Esophagus squamous epithelium (tissue), 4 donors: ENCODE results near the gene MAP4K4.

ENCODE experiments used
- CTCF ChIP-seq, 6 experiments: fragments of 450-650 bp in 4 of 6; fragments of 200-600 bp in 2 of 6; sonication (generic) in 2 of 6; IDR thresholded peaks; one replicate each; pipeline ENCODE4 v1.5.1; 2016 to 2019; ENCODE audit warnings: antibody characterized with exemption in 6 of 6, mild to moderate bottlenecking in 4 of 6, moderate library complexity in 4 of 6
- POLR2A ChIP-seq, 4 donors: fragments of 450-650 bp; IDR thresholded peaks; one replicate each; pipeline ENCODE4 v1.6.1; 2017; ENCODE audit warnings: antibody characterized with exemption in 4 of 4, mild to moderate bottlenecking in 4 of 4, moderate library complexity in 3 of 4

- no peak for TF ChIP-seq CTCF (IDR thresholded peaks at IDR 0.05)
- TF ChIP-seq POLR2A (IDR thresholded peaks at IDR 0.05): no peak
Measured at GRCh38 chr2:101793277-101793969, 95.9 kb downstream of the MAP4K4 start.
